Ishikawa (cell line): ENCODE results near the gene OVCH1.

Source experiments
- CEBPB ChIP-seq: IDR thresholded peaks from 2 replicates; pipeline ENCODE4 v1.6.1; 2012
- EP300 ChIP-seq: IDR thresholded peaks from 2 replicates; pipeline ENCODE4 v1.6.1; 2012; ENCODE audit warnings: borderline replicate concordance
- MAX ChIP-seq: IDR thresholded peaks from 2 replicates; pipeline ENCODE4 v1.6.1; 2012
- RAD21 ChIP-seq: IDR thresholded peaks from 2 replicates; pipeline ENCODE4 v1.6.1; 2012; ENCODE audit warnings: low read depth
- REST ChIP-seq: IDR thresholded peaks from 2 replicates; pipeline ENCODE4 v1.6.1; 2012; ENCODE audit warnings: low read depth, mild to moderate bottlenecking
- TEAD4 ChIP-seq: IDR thresholded peaks from 2 replicates; pipeline ENCODE4 v1.6.1; 2012
- USF1 ChIP-seq: IDR thresholded peaks from 2 replicates; pipeline ENCODE4 v1.6.1; 2012
- YY1 ChIP-seq: IDR thresholded peaks from 2 replicates; pipeline ENCODE4 v1.6.1; 2012; ENCODE audit warnings: low read depth
- ZBTB7A ChIP-seq: IDR thresholded peaks from 2 replicates; pipeline ENCODE4 v1.6.1; 2012; ENCODE audit warnings: low read depth

GRCh38 chr12:29521951-29522350, 24.5 kb upstream of the OVCH1 start:
- TF ChIP-seq EP300 (no peak), YY1 (no peak), RAD21 (no peak), CEBPB (no peak), ZBTB7A (no peak), USF1 (no peak), MAX (no peak), REST (no peak), TEAD4 (no peak)
